Measurements from ENCODE around the gene TIGD3.

DNA sequence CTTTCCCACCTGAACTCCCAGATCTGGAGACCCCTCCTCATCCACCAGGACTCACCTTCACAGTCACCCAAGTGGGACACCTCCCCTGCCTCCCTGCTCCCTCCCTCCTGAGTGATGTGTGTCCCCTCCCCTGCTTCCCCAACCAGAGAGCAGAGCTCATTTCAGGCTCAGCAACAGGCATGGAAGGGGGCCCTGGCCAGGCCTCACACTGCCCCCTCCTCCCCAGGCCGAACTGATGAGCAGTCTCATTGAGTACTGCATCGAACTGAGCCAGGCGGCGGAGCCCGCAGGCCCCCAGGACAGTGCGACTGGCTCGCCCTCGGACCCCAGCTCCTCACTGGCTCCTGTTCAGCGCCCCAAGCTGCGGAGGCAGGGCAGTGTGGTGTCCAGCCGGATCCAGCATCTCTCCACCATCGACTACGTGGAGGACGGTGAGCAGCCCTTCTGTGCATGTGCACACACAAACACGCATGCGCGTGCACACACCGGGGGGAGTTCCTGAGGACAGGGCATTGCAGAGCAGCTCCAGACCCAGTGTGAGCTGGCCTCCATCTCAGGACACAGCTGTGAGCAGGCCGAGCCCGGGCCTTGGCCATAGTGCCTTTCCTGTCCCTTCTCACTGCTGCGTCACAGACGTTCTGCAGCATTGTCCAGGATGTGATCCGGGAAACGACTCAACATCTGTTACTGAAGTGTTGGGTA lies 50.2 kb downstream of the TIGD3 start:
- TF ChIP-seq ZNF274 (CRISPR knock-in tag; IDR thresholded peaks at IDR 0.05) = no peak
- no peak for TF ChIP-seq NR2F6 (IDR thresholded peaks at IDR 0.05)
- no peak for TF ChIP-seq NR2F6 (CRISPR knock-in tag; IDR thresholded peaks at IDR 0.05)
- TF ChIP-seq ZNF282 (IDR thresholded peaks at IDR 0.05; ENCODE audit: partially characterized antibody) = no peak
- TF ChIP-seq GTF3A (CRISPR knock-in tag; conservative IDR thresholded peaks at IDR 0.05) = no peak
- TF ChIP-seq, protein P1, sequence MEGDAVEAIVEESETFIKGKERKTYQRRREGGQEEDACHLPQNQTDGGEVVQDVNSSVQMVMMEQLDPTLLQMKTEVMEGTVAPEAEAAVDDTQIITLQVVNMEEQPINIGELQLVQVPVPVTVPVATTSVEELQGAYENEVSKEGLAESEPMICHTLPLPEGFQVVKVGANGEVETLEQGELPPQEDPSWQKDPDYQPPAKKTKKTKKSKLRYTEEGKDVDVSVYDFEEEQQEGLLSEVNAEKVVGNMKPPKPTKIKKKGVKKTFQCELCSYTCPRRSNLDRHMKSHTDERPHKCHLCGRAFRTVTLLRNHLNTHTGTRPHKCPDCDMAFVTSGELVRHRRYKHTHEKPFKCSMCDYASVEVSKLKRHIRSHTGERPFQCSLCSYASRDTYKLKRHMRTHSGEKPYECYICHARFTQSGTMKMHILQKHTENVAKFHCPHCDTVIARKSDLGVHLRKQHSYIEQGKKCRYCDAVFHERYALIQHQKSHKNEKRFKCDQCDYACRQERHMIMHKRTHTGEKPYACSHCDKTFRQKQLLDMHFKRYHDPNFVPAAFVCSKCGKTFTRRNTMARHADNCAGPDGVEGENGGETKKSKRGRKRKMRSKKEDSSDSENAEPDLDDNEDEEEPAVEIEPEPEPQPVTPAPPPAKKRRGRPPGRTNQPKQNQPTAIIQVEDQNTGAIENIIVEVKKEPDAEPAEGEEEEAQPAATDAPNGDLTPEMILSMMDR (CRISPR knock-in tag; IDR thresholded peaks at IDR 0.05) = no peak
